T-helper 2 cell treated with Interferon-gamma antibody and Interleukin-4, amounts not matched to agents 5 μg/mL and 100 μg/mL, for 36 hours (primary cell): ENCODE data around the gene LYZL2.
"Not testable (repeated sequence)": the region's sequence is repeated elsewhere in the genome, so short reads cannot be mapped to it uniquely, and the experiment has no call there.

Source experiments
- DNase-seq: peaks from one replicate; pipeline ENCODE4 v3.0.0; 2021; ENCODE audit warnings: low spot score
- H3K27ac Mint-ChIP-seq: one replicate; pipeline ENCODE4 v1.8.0; 2021; ENCODE audit warnings: mild to moderate bottlenecking, mixed read lengths
- H3K27me3 Mint-ChIP-seq: one replicate; pipeline ENCODE4 v1.8.0; 2021; ENCODE audit warnings: low read depth, mixed read lengths
- H3K36me3 Mint-ChIP-seq: one replicate; pipeline ENCODE4 v1.8.0; 2021; ENCODE audit warnings: low read depth, mixed read lengths
- H3K4me1 Mint-ChIP-seq: one replicate; pipeline ENCODE4 v1.8.0; 2021; ENCODE audit warnings: low read depth, mixed read lengths
- H3K4me3 Mint-ChIP-seq: one replicate; pipeline ENCODE4 v1.8.0; 2022; ENCODE audit warnings: mild to moderate bottlenecking, moderate library complexity, mixed read lengths
- H3K9me3 Mint-ChIP-seq: one replicate; pipeline ENCODE4 v1.8.0; 2021; ENCODE audit warnings: mixed read lengths

The LYZL2 gene

GRCh38 chr10:30625080-30625479 is 4.5 kb downstream of the LYZL2 start:
- H3K27ac Mint-ChIP-seq: no peak overlapping the region
- no peak for DNase-seq
- no peak overlapping the region for H3K4me3 Mint-ChIP-seq
- H3K36me3 Mint-ChIP-seq: no peaks in the 10 kb centered on the region
- H3K27me3 Mint-ChIP-seq: peaks cover 16% of the 10 kb centered on the region
- H3K4me1 Mint-ChIP-seq: peaks cover 3% of the 10 kb centered on the region
- no peaks in the 10 kb centered on the region for H3K9me3 Mint-ChIP-seq

GRCh38 chr10:30619966-30620365 is 9.6 kb downstream of the LYZL2 start:
- H3K27me3 Mint-ChIP-seq: peaks cover 23% of the 10 kb centered on the region
- peaks cover 3% of the 10 kb centered on the region for H3K4me1 Mint-ChIP-seq
- no peak for DNase-seq
- no peaks in the 10 kb centered on the region for H3K36me3 Mint-ChIP-seq
- no peaks in the 10 kb centered on the region for H3K9me3 Mint-ChIP-seq
- H3K27ac Mint-ChIP-seq: no peak overlapping the region
- no peak overlapping the region for H3K4me3 Mint-ChIP-seq

GRCh38 chr10:30617070-30617469 is 12.5 kb downstream of the LYZL2 start:
- DNase-seq: no peak
- Mint-ChIP-seq H3K4me1 (peaks cover 2% of the 10 kb centered on the region), H3K4me3 (no peak overlapping the region), H3K36me3 (no peaks in the 10 kb centered on the region), H3K9me3 (no peaks in the 10 kb centered on the region), H3K27me3 (peaks cover 17% of the 10 kb centered on the region), H3K27ac (no peak overlapping the region)

- not testable (repeated sequence) for H3K4me1 Mint-ChIP-seq, H3K4me3 Mint-ChIP-seq
- H3K27me3 Mint-ChIP-seq: peaks cover 29% of the 10 kb centered on the region
These were observed 18.5 kb downstream of the LYZL2 start for GRCh38 chr10:30611041-30611440.

GRCh38 chr10:30607814-30608213 is 21.7 kb downstream of the LYZL2 start:
- H3K27me3 Mint-ChIP-seq: peaks cover 32% of the 10 kb centered on the region
- no peak for DNase-seq
- no peaks in the 10 kb centered on the region for H3K36me3 Mint-ChIP-seq
- no peak overlapping the region for H3K27ac Mint-ChIP-seq
- H3K4me3 Mint-ChIP-seq: no peak overlapping the region
- peaks cover 6% of the 10 kb centered on the region for H3K4me1 Mint-ChIP-seq
- no peaks in the 10 kb centered on the region for H3K9me3 Mint-ChIP-seq

More at GRCh38 chr10:30611041-30611440, 18.5 kb downstream of the LYZL2 start:
- not testable (repeated sequence) for H3K36me3 Mint-ChIP-seq, DNase-seq, H3K27ac Mint-ChIP-seq, H3K9me3 Mint-ChIP-seq

- H3K4me1 Mint-ChIP-seq: peaks cover 6% of the 10 kb centered on the region
- H3K27ac Mint-ChIP-seq: no peak overlapping the region
- no peak overlapping the region for H3K4me3 Mint-ChIP-seq
- H3K27me3 Mint-ChIP-seq: peaks cover 23% of the 10 kb centered on the region
- no peaks in the 10 kb centered on the region for H3K9me3 Mint-ChIP-seq
- DNase-seq: no peak
- H3K36me3 Mint-ChIP-seq: no peaks in the 10 kb centered on the region
These were observed 23.2 kb downstream of the LYZL2 start for GRCh38 chr10:30606313-30606712.

- not testable (repeated sequence) for H3K4me1 Mint-ChIP-seq, H3K36me3 Mint-ChIP-seq, H3K9me3 Mint-ChIP-seq, H3K4me3 Mint-ChIP-seq, DNase-seq
- peak overlapping the region; percentile 14 for H3K27ac Mint-ChIP-seq
- H3K27me3 Mint-ChIP-seq: peaks cover 18% of the 10 kb centered on the region
These were observed 24.0 kb downstream of the LYZL2 start for GRCh38 chr10:30605341-30606121.

- no peak for DNase-seq
- H3K27ac Mint-ChIP-seq: no peak overlapping the region
- H3K27me3 Mint-ChIP-seq: peaks cover 7% of the 10 kb centered on the region
- H3K36me3 Mint-ChIP-seq: no peaks in the 10 kb centered on the region
- no peak overlapping the region for H3K4me3 Mint-ChIP-seq
- H3K4me1 Mint-ChIP-seq: peaks cover 6% of the 10 kb centered on the region
- H3K9me3 Mint-ChIP-seq: no peaks in the 10 kb centered on the region
These were observed 26.0 kb downstream of the LYZL2 start for GRCh38 chr10:30603589-30603988.

- DNase-seq: no peak
- H3K9me3 Mint-ChIP-seq: no peaks in the 10 kb centered on the region
- H3K4me3 Mint-ChIP-seq: no peak overlapping the region
- H3K27me3 Mint-ChIP-seq: peaks cover 7% of the 10 kb centered on the region
- no peak overlapping the region for H3K27ac Mint-ChIP-seq
- no peaks in the 10 kb centered on the region for H3K36me3 Mint-ChIP-seq
- H3K4me1 Mint-ChIP-seq: peaks cover 6% of the 10 kb centered on the region
These were observed 26.8 kb downstream of the LYZL2 start for GRCh38 chr10:30602747-30603146.

GRCh38 chr10:30600005-30600404 is 29.5 kb downstream of the LYZL2 start:
- no peaks in the 10 kb centered on the region for H3K9me3 Mint-ChIP-seq
- no peaks in the 10 kb centered on the region for H3K4me1 Mint-ChIP-seq
- no peak for DNase-seq
- H3K36me3 Mint-ChIP-seq: no peaks in the 10 kb centered on the region
- peaks cover 6% of the 10 kb centered on the region for H3K27me3 Mint-ChIP-seq
- H3K4me3 Mint-ChIP-seq: no peak overlapping the region
- H3K27ac Mint-ChIP-seq: no peak overlapping the region

GRCh38 chr10:30598105-30598776 is 31.3 kb downstream of the LYZL2 start:
- Mint-ChIP-seq H3K27ac (no peak overlapping the region), H3K4me1 (no peaks in the 10 kb centered on the region), H3K9me3 (no peaks in the 10 kb centered on the region), H3K4me3 (no peak overlapping the region), H3K36me3 (no peaks in the 10 kb centered on the region), H3K27me3 (peaks cover 13% of the 10 kb centered on the region)
- no peak for DNase-seq

- not testable (repeated sequence) for H3K4me1 Mint-ChIP-seq, H3K27ac Mint-ChIP-seq, DNase-seq, H3K36me3 Mint-ChIP-seq, H3K9me3 Mint-ChIP-seq, H3K4me3 Mint-ChIP-seq
- peaks cover 13% of the 10 kb centered on the region for H3K27me3 Mint-ChIP-seq
These were observed 32.1 kb downstream of the LYZL2 start for GRCh38 chr10:30597433-30597824.

- H3K4me1 Mint-ChIP-seq, H3K4me3 Mint-ChIP-seq, H3K36me3 Mint-ChIP-seq, H3K9me3 Mint-ChIP-seq, DNase-seq, H3K27ac Mint-ChIP-seq: not testable (repeated sequence)
- peaks cover 13% of the 10 kb centered on the region for H3K27me3 Mint-ChIP-seq
These were observed 32.8 kb downstream of the LYZL2 start for GRCh38 chr10:30596493-30597432.

- Mint-ChIP-seq H3K36me3 (no peaks in the 10 kb centered on the region), H3K4me3 (no peak overlapping the region), H3K9me3 (no peaks in the 10 kb centered on the region), H3K27me3 (peaks cover 13% of the 10 kb centered on the region), H3K27ac (no peak overlapping the region), H3K4me1 (no peaks in the 10 kb centered on the region)
- no peak for DNase-seq
These were observed 33.5 kb downstream of the LYZL2 start for GRCh38 chr10:30596013-30596412.
